ENCODE measurements around the gene MATN1.
"Not testable (repeated sequence)": the region's sequence is repeated elsewhere in the genome, so short reads cannot be mapped to it uniquely, and the experiment has no call there.

The MATN1 gene

GRCh38 chr1:30723331-30723755, at the start of gene MATN1:
TSS of gene MATN1 (minus strand) at chr1:30723585. CDS start at chr1:30723551, 34 bp downstream.
- DNase-seq = no peak

GRCh38 chr1:30771005-30771404, 47.6 kb upstream of the MATN1 start:
- DNase-seq = no peak

GRCh38 chr1:30770150-30770549, 46.8 kb upstream of the MATN1 start:
- no peak for DNase-seq

- no peak for DNase-seq
Measured at GRCh38 chr1:30768830-30769718, 45.7 kb upstream of the MATN1 start.

GRCh38 chr1:30768159-30768829, 44.9 kb upstream of the MATN1 start:
- DNase-seq = no peak

GRCh38 chr1:30766948-30767347, 43.6 kb upstream of the MATN1 start:
- not testable (repeated sequence) for DNase-seq

- no peak for DNase-seq
Measured at GRCh38 chr1:30765556-30766434, 42.4 kb upstream of the MATN1 start.

GRCh38 chr1:30764939-30765555, 41.7 kb upstream of the MATN1 start:
- DNase-seq = no peak

- DNase-seq = no peak
Measured at GRCh38 chr1:30764396-30764795, 41.0 kb upstream of the MATN1 start.

- DNase-seq = no peak
Measured at GRCh38 chr1:30763651-30764248, 40.4 kb upstream of the MATN1 start.

- no peak for DNase-seq
Measured at GRCh38 chr1:30762930-30763650, 39.7 kb upstream of the MATN1 start.

- no peak for DNase-seq
Measured at GRCh38 chr1:30762152-30762929, 39.0 kb upstream of the MATN1 start.

- no peak for DNase-seq
Measured at GRCh38 chr1:30761381-30762151, 38.2 kb upstream of the MATN1 start.

- DNase-seq = no peak
Measured at GRCh38 chr1:30760596-30761324, 37.4 kb upstream of the MATN1 start.

- peak; percentile 66 for DNase-seq
Measured at GRCh38 chr1:30759718-30760281, 36.4 kb upstream of the MATN1 start.

- no peak for DNase-seq
Measured at GRCh38 chr1:30758785-30759380, 35.5 kb upstream of the MATN1 start.

- no peak for DNase-seq
Measured at GRCh38 chr1:30758121-30758688, 34.8 kb upstream of the MATN1 start.
